Choroid plexus epithelial cell (primary cell): ENCODE data around the gene SEMA3A.

Experiments used
- DNase-seq: peaks from one replicate; pipeline ENCODE4 v3.0.0-alpha.2; 2010; ENCODE audit warnings: low read depth
- H3K4me3 ChIP-seq: 2 replicates; pipeline ENCODE4 v1.5.1; 2011; ENCODE audit warnings: low read depth, mild to moderate bottlenecking, control low read depth, low read length, moderate library complexity
- TF ChIP-seq, protein P1 (sequence below): conservative IDR thresholded peaks from 2 replicates; pipeline ENCODE4 v1.5.1; 2011; ENCODE audit warnings: low read depth, mild to moderate bottlenecking, control low read depth, inconsistent platforms, low read length, moderate library complexity

SEMA3A gene

GRCh38 chr7:84177758-84178412, 16.7 kb downstream of the SEMA3A start:
- no peak overlapping the region for H3K4me3 ChIP-seq
- TF ChIP-seq, protein P1, sequence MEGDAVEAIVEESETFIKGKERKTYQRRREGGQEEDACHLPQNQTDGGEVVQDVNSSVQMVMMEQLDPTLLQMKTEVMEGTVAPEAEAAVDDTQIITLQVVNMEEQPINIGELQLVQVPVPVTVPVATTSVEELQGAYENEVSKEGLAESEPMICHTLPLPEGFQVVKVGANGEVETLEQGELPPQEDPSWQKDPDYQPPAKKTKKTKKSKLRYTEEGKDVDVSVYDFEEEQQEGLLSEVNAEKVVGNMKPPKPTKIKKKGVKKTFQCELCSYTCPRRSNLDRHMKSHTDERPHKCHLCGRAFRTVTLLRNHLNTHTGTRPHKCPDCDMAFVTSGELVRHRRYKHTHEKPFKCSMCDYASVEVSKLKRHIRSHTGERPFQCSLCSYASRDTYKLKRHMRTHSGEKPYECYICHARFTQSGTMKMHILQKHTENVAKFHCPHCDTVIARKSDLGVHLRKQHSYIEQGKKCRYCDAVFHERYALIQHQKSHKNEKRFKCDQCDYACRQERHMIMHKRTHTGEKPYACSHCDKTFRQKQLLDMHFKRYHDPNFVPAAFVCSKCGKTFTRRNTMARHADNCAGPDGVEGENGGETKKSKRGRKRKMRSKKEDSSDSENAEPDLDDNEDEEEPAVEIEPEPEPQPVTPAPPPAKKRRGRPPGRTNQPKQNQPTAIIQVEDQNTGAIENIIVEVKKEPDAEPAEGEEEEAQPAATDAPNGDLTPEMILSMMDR: no peak
- DNase-seq: no peak

DNA sequence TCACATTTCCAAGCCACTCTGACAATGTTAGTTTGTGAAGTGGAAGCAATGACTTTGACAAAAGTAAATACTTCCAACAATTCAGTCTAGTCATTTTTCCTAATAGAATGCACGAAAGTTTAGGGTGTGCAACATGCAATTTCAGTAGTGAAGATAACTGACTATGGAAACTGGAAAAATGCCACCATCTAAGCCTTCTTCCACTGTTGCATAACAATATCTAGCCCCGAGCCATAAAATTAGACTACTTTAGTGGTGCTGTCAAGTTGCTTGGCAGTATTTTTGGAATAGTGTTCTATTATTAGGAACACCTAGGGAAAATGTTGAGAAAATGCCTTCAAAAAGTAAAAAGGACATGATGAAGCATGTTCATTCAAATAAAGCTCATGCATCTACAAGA, 17.9 kb downstream of the SEMA3A start:
- no peak overlapping the region for H3K4me3 ChIP-seq
- no peak for DNase-seq
- TF ChIP-seq, protein P1: no peak

GRCh38 chr7:84175461-84175860, 19.1 kb downstream of the SEMA3A start:
- TF ChIP-seq, protein P1: no peak

DNA sequence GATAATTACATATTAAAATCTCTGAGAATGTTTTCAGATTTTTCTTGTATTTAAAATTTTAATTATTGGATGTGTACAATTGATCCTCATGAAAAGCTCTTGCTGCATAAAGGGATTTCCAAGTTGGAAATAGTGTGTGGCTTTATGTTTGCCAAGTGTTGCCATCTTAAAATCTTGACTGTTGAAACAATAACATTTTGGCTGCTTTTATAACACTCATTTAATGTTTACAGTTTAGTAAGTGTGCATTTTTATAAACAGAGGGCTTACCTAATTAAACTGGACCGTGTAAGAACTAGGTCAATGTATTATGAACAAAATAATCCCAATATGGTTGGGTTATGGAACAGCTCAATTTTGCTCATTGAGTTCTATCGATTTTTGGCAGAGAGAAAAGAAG, 23.9 kb downstream of the SEMA3A start:
- TF ChIP-seq, protein P1: no peak
- no peak overlapping the region for H3K4me3 ChIP-seq
- DNase-seq: no peak

More at GRCh38 chr7:84175461-84175860, 19.1 kb downstream of the SEMA3A start:
- no peak for DNase-seq
- H3K4me3 ChIP-seq: no peak overlapping the region

GRCh38 chr7:84162584-84162983, 32.0 kb downstream of the SEMA3A start:
- TF ChIP-seq, protein P1: no peak
- no peak overlapping the region for H3K4me3 ChIP-seq
- no peak for DNase-seq

- no peak for DNase-seq
- no peak overlapping the region for H3K4me3 ChIP-seq
- TF ChIP-seq, protein P1: no peak
These were observed 32.5 kb downstream of the SEMA3A start for GRCh38 chr7:84162125-84162524.

DNA sequence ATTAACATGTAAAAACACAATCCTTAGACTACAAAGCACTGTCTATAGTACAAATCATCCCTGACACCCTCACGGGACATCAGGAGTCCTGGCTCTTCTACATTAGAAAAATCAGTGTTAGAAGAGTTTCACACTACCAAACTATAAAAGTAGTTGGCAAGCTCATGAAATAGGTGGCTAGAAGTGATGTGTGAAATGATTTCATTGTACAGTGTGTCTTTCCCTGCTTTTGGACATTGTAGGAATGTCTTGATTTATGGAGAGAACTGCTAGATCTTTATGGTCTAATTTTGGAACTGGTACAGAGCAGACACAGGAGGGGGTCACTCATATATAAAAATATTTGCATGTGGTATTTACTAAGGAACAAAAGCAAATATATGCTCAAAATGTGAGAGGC, 33.2 kb downstream of the SEMA3A start:
- no peak for DNase-seq
- H3K4me3 ChIP-seq: no peak overlapping the region
- TF ChIP-seq, protein P1: no peak
